GM10266 (cell line): ENCODE results near the gene FOXA1.

Experiments used
- DNase-seq: peaks from one replicate; pipeline ENCODE4 v3.0.0; 2012; ENCODE audit errors: extremely low spot score
- TF ChIP-seq, protein P1 (sequence below): IDR thresholded peaks from 2 replicates; pipeline ENCODE4 v1.5.1; 2012; ENCODE audit warnings: mild to moderate bottlenecking, low read depth; ENCODE audit not compliant: control insufficient read depth, insufficient read depth; ENCODE audit errors: missing control alignments

The FOXA1 gene

DNA sequence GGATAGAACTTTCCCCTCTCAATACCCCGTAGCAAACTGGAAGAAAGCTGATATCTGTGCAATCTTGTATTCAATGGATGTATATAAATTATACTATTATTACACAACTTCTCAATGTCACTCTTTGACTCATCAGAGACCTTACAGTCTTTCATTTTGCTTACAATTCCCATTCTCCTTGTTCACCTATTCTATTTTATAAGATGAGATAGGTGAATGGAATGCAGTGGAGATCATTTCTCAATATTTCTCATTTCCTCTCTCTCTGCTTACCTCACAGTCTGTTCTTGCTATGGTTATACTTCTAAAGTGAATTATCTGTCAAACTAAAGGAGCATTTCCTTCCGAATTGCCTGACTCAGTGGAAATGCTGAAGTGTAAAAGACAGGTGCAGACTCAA is 14.9 kb downstream of the FOXA1 start:
- DNase-seq, result no peak
- TF ChIP-seq, protein P1, sequence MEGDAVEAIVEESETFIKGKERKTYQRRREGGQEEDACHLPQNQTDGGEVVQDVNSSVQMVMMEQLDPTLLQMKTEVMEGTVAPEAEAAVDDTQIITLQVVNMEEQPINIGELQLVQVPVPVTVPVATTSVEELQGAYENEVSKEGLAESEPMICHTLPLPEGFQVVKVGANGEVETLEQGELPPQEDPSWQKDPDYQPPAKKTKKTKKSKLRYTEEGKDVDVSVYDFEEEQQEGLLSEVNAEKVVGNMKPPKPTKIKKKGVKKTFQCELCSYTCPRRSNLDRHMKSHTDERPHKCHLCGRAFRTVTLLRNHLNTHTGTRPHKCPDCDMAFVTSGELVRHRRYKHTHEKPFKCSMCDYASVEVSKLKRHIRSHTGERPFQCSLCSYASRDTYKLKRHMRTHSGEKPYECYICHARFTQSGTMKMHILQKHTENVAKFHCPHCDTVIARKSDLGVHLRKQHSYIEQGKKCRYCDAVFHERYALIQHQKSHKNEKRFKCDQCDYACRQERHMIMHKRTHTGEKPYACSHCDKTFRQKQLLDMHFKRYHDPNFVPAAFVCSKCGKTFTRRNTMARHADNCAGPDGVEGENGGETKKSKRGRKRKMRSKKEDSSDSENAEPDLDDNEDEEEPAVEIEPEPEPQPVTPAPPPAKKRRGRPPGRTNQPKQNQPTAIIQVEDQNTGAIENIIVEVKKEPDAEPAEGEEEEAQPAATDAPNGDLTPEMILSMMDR, result no peak

DNA sequence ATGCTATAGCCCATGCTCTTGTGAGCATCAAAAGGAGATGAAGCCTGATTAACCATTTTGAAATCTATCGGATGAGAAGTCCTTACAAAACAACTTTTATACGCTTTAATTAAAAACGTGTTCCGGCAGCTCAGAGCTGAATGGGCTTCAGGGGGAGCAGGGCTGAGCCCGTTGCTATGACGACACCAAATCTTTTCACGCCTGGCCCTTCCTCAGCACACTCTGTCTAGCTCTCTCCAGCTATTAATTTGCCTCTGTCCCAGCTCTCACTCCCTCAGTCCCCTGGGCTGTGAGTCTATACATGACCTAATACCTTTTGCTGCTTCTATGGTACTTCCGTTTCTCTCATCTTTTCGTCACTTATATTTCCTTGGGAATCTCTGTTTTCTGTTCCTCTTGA is 15.8 kb downstream of the FOXA1 start:
- DNase-seq, result no peak

DNA sequence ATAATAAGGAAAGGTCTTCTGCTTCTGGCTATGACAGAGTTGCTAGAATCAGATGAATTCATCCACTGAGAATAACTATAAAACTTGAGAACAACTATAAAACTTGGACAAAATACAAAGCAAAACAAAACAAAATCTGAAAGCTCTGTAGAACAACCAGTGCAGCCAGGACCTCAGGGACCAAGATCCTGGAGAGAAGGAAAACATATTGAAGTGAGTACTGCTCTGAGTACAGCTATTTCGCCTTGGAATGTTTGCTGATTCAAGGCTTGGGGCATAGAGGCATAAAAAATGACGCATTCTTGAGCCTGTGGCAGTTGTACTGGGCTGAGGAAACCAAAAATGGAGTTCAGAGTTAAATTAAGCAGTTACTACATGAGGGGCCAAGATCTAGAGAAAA is 21.7 kb downstream of the FOXA1 start:
- TF ChIP-seq, protein P1, result no peak
- DNase-seq, result no peak

More for the DNA sequence above, 15.8 kb downstream of the FOXA1 start:
- TF ChIP-seq, protein P1, result no peak

DNA sequence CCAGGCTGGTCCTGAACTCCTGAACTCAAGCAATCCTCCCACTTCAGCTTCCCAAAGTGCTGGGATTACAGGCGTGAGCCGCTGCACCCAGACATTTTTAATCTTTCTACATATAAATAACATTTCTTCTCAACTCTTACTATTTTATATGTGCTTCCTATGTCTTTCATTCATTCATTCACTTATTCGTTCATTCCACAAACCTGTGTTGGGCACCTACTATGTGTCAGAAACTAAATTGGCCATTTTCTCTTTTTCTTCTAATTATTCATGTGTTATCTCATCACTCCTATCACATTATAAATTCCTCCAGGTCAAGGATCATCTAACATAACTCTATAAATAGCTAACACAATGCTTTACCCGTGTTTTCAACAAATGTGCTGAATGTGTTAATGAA is 23.7 kb downstream of the FOXA1 start:
- TF ChIP-seq, protein P1, result no peak
- no peak for DNase-seq

DNA sequence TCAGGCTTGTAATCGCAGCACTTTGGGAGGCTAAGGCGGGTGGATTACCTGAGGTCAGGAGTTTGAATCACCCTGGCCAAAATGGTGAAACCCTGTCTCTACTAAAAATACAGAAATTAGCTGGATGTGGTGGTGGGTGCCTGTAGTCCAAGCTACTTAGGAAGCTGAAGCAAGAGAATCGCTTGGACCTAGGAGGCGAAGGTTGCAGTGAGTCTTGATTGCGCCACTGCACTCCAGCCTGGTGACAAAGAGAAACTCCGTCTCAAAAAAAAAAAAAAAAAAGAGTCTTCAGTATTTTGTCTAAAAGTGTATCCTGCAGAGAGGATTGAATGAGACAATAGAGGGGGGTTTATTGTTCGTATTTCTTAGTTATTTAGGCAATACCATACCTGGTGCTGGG is 25.3 kb downstream of the FOXA1 start:
- TF ChIP-seq, protein P1, result no peak
- no peak for DNase-seq

DNA sequence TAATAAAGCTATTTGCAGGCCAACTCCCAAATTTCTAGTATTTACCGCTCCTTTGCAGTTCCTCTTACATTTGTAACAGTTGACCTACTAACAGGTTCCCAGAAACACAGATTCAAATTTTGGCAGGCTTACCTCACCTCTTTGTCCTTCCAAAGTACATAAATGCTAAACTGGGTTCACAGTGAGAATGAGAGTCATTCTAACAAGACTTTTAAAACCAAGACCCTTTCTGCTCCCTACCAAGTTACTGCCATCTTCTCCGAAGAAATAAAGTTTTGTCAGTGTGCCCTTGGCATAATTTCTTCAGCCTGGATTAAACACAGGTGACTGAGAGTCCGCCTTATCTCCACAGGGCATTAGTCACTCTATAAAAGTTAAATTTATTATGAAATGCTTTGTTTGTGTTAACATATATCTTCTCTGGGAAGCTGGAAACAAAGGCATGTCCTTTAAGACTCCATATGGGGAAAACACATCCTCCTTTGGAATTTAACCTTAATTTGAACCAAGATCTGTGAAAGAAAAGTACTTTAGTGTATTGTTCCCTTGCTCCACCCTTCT is 28.2 kb downstream of the FOXA1 start:
- no peak for DNase-seq

DNA sequence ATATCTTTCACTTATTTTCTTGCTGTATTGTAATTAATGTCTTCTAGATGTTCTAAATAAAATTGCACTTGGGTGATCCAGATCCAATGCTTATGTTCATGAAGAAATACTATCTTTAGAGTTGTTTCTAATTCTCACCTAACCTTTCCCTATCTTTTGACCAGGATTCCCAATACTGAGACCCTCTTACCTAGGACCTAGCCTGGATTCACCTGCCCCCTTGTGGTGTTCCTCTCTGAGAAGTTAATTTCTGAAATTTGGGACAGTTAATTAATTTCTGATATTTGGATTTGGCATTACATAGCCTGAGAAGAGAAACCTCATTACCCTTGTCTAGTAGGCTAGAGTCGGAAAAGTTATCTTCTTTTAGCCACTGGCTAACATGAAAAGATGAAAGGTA is 29.5 kb downstream of the FOXA1 start:
- no peak for DNase-seq

More for the DNA sequence above, 28.2 kb downstream of the FOXA1 start:
- TF ChIP-seq, protein P1, result no peak

More for the DNA sequence above, 29.5 kb downstream of the FOXA1 start:
- TF ChIP-seq, protein P1, result no peak
